ENCODE measurements around the gene TUBB4A. TPM values are rescaled to one million over a fixed set of nuclear protein-coding genes. Genes with fewer than 3 reads are reported as not detected.

TUBB4A gene
- polyA plus RNA-seq, 2 of the 4 experiments (the other 2 are of a cell fraction) = 2.2 to 15.4 TPM

DNA sequence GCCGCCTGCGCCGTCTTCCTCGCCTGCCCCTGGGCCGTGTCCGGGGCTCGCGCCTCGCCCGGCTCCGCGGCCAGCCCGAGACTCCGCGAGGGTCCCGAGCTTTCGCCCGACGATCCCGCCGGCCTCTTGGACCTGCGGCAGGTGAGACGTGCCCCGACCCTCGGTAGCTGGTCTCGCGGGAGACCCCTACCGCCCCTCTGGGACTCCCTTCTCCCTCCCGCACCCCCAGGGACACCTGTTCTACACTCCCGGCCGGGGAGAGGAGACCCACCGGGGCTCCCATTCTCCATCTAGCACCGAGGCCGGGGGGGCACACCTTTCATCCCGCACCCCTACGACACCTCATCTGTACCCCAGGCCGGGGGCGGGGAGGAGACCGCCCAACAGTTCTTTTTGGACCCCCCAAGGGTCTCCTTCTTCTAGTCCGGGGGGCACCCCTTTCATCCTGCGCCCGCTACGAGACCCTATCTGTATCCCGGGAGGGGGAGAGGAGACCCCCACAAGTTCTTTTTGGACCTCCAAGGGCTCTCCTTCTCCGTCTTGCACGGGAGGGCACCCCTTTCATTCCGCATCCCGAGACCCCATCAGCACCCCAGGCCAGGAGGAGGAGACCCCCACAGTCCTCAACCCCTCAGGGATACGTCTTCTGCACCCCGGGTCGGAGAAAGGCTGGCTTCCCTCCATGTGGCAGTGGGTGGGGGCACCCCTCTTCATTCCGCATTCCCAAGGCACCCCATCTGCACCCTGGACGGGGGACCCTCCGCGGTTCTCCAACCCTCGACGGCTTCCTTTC, 29.2 kb upstream of the TUBB4A start:
- WGBS (ENCODE audit: missing lambda C conversion rate) = 2% methylated on average over 22 of the region's 57 CpGs
- DNase-seq (ENCODE audit: low read depth in 1 of 2, low spot score in 1 of 2) (no peak), ATAC-seq (peak; percentile 15 to 21; a peak in 4 of 6 replicates), FAIRE-seq (no peak)
- peaks cover 32% of the 10 kb centered on the region for H3K4me1 ChIP-seq
- TF ChIP-seq CHD4 (IDR thresholded peaks at IDR 0.05; ENCODE audit: borderline replicate concordance) (no peak), CBX8 (IDR thresholded peaks at IDR 0.05) (no peak), PHF8 (IDR thresholded peaks at IDR 0.05; ENCODE audit: borderline replicate concordance, low read depth) (peak; percentile 80; the same call in 1 of the 2 replicates)
- H3K27ac ChIP-seq = peak overlapping the region; percentile 98 to 99
- H3K4me3 ChIP-seq = peak overlapping the region; percentile 76
- H3K9me3 ChIP-seq = no peaks in the 10 kb centered on the region
- CTCF ChIA-PET = interaction anchor here (0.8 kb wide), 1 partner anchor 21 kb away, joined by 3 read pairs; no protein-coding TSS in a partner anchor
- peak overlapping the region; percentile 98 for H3K4me2 ChIP-seq
- POLR2A ChIA-PET = interaction anchor here (0.7 to 1.6 kb wide), 17 partner anchors 10 to 332 kb away, joined by 3 to 22 read pairs (median 4); no protein-coding TSS in a partner anchor

DNA sequence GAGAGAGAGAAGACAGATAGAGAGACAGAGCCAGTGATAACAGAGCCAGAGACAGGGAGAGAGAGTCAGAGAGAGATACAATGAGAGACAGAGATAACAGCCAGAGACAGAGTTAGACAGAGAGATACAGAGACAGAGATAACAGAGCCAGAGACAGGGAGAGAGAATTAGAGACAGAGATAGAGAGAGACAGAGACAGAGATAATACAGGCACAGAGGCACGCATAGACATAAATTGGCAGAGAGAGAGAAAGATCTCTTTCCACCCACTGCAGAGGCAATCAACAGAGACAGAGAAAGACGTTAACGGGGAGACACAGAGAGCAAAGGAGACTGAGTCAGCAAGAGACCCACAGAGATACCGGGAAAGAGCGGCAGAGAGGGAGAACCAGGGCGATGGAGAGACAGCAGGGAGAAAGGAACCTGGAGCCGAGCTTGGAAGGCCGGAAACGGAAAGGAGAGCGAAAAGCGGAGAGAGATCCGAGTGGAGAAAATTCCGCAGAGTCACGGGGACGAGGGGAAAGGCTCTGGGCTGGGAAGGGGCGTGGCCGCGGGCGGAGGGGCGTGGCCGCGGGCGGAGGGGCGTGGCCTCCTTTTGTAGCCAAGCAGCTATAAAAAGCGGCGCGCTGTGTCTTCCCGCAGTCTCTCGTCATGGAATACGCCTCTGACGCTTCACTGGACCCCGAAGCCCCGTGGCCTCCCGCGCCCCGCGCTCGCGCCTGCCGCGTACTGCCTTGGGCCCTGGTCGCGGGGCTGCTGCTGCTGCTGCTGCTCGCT, 28.5 kb upstream of the TUBB4A start, which contains the start of gene TNFSF9:
TSS of gene TNFSF9 (plus strand) at position 641 of the 777 bp plus-strand sequence. CDS start at position 652, 11 bp downstream.
- peak; percentile 85 to 87 for DNase-seq (ENCODE audit: low read depth in 1 of 2, low spot score in 1 of 2)
- H3K9me3 ChIP-seq = no peaks in the 10 kb centered on the region
- peaks cover 32% of the 10 kb centered on the region for H3K4me1 ChIP-seq
- H3K4me2 ChIP-seq = peak within 1 kb of the TSS; percentile 98
- FAIRE-seq = no peak
- WGBS (ENCODE audit: missing lambda C conversion rate) = under 1% methylated on average over 15 of the region's 44 CpGs
- ChIA-PET CTCF (interaction anchor here (0.8 kb wide), 1 partner anchor 21 kb away, joined by 3 read pairs; no protein-coding TSS in a partner anchor), POLR2A (interaction anchor here (0.6 to 1.6 kb wide), 29 partner anchors 9 to 494 kb away, joined by 3 to 22 read pairs (median 4); partner anchors contain the start of genes CD70 and GPR108)
- ATAC-seq = peak; percentile 81 to 86
- H3K4me3 ChIP-seq = peak within 1 kb of the TSS; percentile 76
- H3K27ac ChIP-seq = peak within 1 kb of the TSS; percentile 98 to 99
- TF ChIP-seq HOXA7 (CRISPR knock-in tag; IDR thresholded peaks at IDR 0.05) (no peak), POLR2A (IDR thresholded peaks at IDR 0.05; ENCODE audit: low read length) (peak; percentile 91), CHD2 (IDR thresholded peaks at IDR 0.05; ENCODE audit: low read length, partially characterized antibody) (no peak), PHF8 (IDR thresholded peaks at IDR 0.05; ENCODE audit: borderline replicate concordance, low read depth) (no peak), RARB (CRISPR knock-in tag; IDR thresholded peaks at IDR 0.05) (no peak), HDAC2 (IDR thresholded peaks at IDR 0.05) (no peak), NFE2L2 (conservative IDR thresholded peaks at IDR 0.05; ENCODE audit: low read length) (peak; percentile 37), JUNB (IDR thresholded peaks at IDR 0.05) (no peak), TP53 (CRISPR knock-in tag; IDR thresholded peaks at IDR 0.05) (no peak), JUN (IDR thresholded peaks at IDR 0.05) (peak; percentile 52 to 78; a peak in 4 of 5 replicates), FOXS1 (CRISPR knock-in tag; IDR thresholded peaks at IDR 0.05) (no peak), FOSL2 (IDR thresholded peaks at IDR 0.05) (no peak), FOSL2 (CRISPR knock-in tag; IDR thresholded peaks at IDR 0.05) (no peak), CBX2 (IDR thresholded peaks at IDR 0.05; ENCODE audit: borderline replicate concordance, low read depth) (no peak)
- TF ChIP-seq, protein P1, sequence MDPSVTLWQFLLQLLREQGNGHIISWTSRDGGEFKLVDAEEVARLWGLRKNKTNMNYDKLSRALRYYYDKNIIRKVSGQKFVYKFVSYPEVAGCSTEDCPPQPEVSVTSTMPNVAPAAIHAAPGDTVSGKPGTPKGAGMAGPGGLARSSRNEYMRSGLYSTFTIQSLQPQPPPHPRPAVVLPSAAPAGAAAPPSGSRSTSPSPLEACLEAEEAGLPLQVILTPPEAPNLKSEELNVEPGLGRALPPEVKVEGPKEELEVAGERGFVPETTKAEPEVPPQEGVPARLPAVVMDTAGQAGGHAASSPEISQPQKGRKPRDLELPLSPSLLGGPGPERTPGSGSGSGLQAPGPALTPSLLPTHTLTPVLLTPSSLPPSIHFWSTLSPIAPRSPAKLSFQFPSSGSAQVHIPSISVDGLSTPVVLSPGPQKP (IDR thresholded peaks at IDR 0.05; ENCODE audit: low read depth, low read length) = no peak
- TF ChIP-seq, protein P2, sequence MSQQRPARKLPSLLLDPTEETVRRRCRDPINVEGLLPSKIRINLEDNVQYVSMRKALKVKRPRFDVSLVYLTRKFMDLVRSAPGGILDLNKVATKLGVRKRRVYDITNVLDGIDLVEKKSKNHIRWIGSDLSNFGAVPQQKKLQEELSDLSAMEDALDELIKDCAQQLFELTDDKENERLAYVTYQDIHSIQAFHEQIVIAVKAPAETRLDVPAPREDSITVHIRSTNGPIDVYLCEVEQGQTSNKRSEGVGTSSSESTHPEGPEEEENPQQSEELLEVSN (IDR thresholded peaks at IDR 0.05; ENCODE audit: borderline replicate concordance, low read depth) = peak; percentile 49; the same call in 1 of the 2 replicates
- TF ChIP-seq, protein P3, sequence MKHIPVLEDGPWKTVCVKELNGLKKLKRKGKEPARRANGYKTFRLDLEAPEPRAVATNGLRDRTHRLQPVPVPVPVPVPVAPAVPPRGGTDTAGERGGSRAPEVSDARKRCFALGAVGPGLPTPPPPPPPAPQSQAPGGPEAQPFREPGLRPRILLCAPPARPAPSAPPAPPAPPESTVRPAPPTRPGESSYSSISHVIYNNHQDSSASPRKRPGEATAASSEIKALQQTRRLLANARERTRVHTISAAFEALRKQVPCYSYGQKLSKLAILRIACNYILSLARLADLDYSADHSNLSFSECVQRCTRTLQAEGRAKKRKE (CRISPR knock-in tag; IDR thresholded peaks at IDR 0.05; ENCODE audit: low read depth) = no peak
- TF ChIP-seq, protein P4, sequence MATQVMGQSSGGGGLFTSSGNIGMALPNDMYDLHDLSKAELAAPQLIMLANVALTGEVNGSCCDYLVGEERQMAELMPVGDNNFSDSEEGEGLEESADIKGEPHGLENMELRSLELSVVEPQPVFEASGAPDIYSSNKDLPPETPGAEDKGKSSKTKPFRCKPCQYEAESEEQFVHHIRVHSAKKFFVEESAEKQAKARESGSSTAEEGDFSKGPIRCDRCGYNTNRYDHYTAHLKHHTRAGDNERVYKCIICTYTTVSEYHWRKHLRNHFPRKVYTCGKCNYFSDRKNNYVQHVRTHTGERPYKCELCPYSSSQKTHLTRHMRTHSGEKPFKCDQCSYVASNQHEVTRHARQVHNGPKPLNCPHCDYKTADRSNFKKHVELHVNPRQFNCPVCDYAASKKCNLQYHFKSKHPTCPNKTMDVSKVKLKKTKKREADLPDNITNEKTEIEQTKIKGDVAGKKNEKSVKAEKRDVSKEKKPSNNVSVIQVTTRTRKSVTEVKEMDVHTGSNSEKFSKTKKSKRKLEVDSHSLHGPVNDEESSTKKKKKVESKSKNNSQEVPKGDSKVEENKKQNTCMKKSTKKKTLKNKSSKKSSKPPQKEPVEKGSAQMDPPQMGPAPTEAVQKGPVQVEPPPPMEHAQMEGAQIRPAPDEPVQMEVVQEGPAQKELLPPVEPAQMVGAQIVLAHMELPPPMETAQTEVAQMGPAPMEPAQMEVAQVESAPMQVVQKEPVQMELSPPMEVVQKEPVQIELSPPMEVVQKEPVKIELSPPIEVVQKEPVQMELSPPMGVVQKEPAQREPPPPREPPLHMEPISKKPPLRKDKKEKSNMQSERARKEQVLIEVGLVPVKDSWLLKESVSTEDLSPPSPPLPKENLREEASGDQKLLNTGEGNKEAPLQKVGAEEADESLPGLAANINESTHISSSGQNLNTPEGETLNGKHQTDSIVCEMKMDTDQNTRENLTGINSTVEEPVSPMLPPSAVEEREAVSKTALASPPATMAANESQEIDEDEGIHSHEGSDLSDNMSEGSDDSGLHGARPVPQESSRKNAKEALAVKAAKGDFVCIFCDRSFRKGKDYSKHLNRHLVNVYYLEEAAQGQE (IDR thresholded peaks at IDR 0.05) = peak; percentile 27; the same call in 1 of the 2 replicates
- TF ChIP-seq, protein P5, sequence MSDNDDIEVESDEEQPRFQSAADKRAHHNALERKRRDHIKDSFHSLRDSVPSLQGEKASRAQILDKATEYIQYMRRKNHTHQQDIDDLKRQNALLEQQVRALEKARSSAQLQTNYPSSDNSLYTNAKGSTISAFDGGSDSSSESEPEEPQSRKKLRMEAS (IDR thresholded peaks at IDR 0.05) = peak; percentile 68
- TF ChIP-seq, protein P6, sequence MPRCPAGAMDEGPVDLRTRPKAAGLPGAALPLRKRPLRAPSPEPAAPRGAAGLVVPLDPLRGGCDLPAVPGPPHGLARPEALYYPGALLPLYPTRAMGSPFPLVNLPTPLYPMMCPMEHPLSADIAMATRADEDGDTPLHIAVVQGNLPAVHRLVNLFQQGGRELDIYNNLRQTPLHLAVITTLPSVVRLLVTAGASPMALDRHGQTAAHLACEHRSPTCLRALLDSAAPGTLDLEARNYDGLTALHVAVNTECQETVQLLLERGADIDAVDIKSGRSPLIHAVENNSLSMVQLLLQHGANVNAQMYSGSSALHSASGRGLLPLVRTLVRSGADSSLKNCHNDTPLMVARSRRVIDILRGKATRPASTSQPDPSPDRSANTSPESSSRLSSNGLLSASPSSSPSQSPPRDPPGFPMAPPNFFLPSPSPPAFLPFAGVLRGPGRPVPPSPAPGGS (IDR thresholded peaks at IDR 0.05) = peak; percentile 87; the same call in 2 of the 3 replicates
- TF ChIP-seq, protein P7, sequence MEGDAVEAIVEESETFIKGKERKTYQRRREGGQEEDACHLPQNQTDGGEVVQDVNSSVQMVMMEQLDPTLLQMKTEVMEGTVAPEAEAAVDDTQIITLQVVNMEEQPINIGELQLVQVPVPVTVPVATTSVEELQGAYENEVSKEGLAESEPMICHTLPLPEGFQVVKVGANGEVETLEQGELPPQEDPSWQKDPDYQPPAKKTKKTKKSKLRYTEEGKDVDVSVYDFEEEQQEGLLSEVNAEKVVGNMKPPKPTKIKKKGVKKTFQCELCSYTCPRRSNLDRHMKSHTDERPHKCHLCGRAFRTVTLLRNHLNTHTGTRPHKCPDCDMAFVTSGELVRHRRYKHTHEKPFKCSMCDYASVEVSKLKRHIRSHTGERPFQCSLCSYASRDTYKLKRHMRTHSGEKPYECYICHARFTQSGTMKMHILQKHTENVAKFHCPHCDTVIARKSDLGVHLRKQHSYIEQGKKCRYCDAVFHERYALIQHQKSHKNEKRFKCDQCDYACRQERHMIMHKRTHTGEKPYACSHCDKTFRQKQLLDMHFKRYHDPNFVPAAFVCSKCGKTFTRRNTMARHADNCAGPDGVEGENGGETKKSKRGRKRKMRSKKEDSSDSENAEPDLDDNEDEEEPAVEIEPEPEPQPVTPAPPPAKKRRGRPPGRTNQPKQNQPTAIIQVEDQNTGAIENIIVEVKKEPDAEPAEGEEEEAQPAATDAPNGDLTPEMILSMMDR (IDR thresholded peaks at IDR 0.05) = no peak
- TF ChIP-seq, protein P8, sequence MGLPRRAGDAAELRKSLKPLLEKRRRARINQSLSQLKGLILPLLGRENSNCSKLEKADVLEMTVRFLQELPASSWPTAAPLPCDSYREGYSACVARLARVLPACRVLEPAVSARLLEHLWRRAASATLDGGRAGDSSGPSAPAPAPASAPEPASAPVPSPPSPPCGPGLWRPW (IDR thresholded peaks at IDR 0.05) = no peak

Measured in A549 (cell line).